ENCODE measurements around the gene CDRT4.

The CDRT4 gene

DNA sequence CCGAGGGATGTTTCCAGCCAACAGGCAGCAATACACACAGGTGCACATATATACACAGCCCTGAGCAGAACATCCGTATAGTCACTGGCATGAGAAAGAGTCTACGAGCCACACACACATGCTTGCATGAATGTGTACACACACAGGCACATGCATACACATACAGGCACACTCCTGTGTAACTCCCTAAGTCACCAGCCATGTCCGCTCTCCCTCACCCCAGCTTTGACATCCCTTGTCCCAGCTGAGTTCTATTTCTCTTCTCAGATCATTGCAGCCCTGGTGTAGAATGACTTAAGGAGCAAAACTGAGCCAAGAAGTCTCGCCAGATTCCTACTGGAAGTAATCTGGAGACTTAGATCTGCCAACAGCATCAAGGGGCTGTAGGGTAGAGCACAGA, 13.1 kb downstream of the CDRT4 start:
- no peaks in the 10 kb centered on the region for H3K27me3 ChIP-seq
- peaks cover 5 to 22% (median 11%) of the 10 kb centered on the region in 11 experiments; a peak in 20 of 22 replicates for H3K9me3 ChIP-seq (replicated peaks in 1 of 11)
- H3K9ac ChIP-seq: no peak overlapping the region
- no peaks in the 10 kb centered on the region for H3K36me3 ChIP-seq
- no peak overlapping the region for H3K27ac ChIP-seq
- H3K4me1 ChIP-seq: peaks cover 0 to 14% (median 9%) of the 10 kb centered on the region in 10 experiments; a peak in 12 of 20 replicates
- H4K20me1 ChIP-seq: no peaks in the 10 kb centered on the region
- no peak for TF ChIP-seq Cebpa-rat (IDR thresholded peaks at IDR 0.05)
- H3K4me2 ChIP-seq: no peak overlapping the region
- H3K4me3 ChIP-seq: no peak overlapping the region

DNA sequence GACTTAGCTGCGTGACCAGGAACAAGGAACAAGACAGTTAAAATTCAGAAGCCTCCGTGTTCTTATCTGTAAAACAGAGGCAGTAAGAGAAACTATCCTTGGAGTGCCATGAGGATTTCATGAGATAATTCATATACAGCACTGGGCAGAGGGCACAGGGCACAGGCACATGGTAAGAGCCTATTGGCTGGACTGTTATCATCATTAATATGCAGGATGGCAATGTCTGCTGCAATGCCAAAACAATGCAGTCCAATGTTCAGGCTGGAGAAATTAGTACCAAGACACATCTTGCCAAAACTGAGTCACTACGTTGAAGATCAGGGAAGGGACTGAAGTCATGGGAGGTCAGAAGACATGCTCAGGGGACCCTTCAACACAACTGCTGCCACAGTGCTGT, 13.6 kb downstream of the CDRT4 start:
- H3K4me3 ChIP-seq: no peak overlapping the region
- no peaks in the 10 kb centered on the region for H3K27me3 ChIP-seq
- no peak overlapping the region for H3K4me2 ChIP-seq

GRCh38 chr17:15453246-15453645, 14.2 kb downstream of the CDRT4 start:
- no peak overlapping the region for H3K27ac ChIP-seq
- no peak overlapping the region for H3K9ac ChIP-seq
- H3K4me2 ChIP-seq: no peak overlapping the region
- H3K4me3 ChIP-seq: no peak overlapping the region
- peaks cover 5 to 22% (median 11%) of the 10 kb centered on the region in 11 experiments; a peak in 20 of 22 replicates for H3K9me3 ChIP-seq (replicated peaks in 1 of 11)
- TF ChIP-seq Cebpa-rat (IDR thresholded peaks at IDR 0.05): no peak
- no peaks in the 10 kb centered on the region for H3K36me3 ChIP-seq
- H3K4me1 ChIP-seq: peaks cover 0 to 14% (median 9%) of the 10 kb centered on the region in 10 experiments; a peak in 12 of 20 replicates
- no peaks in the 10 kb centered on the region for H3K27me3 ChIP-seq
- no peaks in the 10 kb centered on the region for H4K20me1 ChIP-seq

More for the DNA sequence above, 13.6 kb downstream of the CDRT4 start:
- Histone ChIP-seq H3K9me3 (replicated peaks in 1 of 11) (peaks cover 5 to 22% (median 11%) of the 10 kb centered on the region in 11 experiments; a peak in 20 of 22 replicates), H3K9ac (no peak overlapping the region), H4K20me1 (no peaks in the 10 kb centered on the region), H3K36me3 (no peaks in the 10 kb centered on the region), H3K4me1 (peaks cover 0 to 14% (median 9%) of the 10 kb centered on the region in 10 experiments; a peak in 12 of 20 replicates), H3K27ac (no peak overlapping the region)
- no peak for TF ChIP-seq Cebpa-rat (IDR thresholded peaks at IDR 0.05)

DNA sequence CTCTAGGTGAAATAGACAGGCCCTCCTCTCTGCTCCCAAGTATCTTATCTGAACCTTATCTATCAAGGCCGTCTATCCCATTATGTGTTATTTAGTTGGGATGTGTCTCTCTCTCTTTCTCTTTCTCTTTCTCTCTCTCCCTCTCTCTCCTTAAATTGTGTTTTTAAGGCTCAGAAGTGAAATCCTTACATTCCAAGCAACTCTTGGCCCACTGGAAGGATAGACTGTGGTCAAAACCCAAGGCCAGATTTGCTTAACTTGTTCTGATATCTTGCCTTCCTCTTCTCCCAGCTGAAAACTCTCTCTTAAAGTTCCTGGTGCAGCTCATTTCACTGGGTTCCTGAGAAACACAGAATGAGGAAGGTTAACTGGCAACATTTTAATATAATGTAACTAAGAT, 14.7 kb downstream of the CDRT4 start:
- Histone ChIP-seq H3K27ac (no peak overlapping the region), H3K4me3 (no peak overlapping the region), H3K36me3 (no peaks in the 10 kb centered on the region), H3K9me3 (replicated peaks in 1 of 11) (peaks cover 5 to 22% (median 11%) of the 10 kb centered on the region in 11 experiments; a peak in 20 of 22 replicates), H3K9ac (no peak overlapping the region), H4K20me1 (no peaks in the 10 kb centered on the region), H3K4me1 (peaks cover 0 to 11% (median 8%) of the 10 kb centered on the region in 10 experiments; a peak in 12 of 20 replicates), H3K4me2 (no peak overlapping the region), H3K27me3 (no peaks in the 10 kb centered on the region)
- no peak for TF ChIP-seq Cebpa-rat (IDR thresholded peaks at IDR 0.05)

- TF ChIP-seq Cebpa-rat (IDR thresholded peaks at IDR 0.05): no peak
- H3K9ac ChIP-seq: no peak overlapping the region
- H3K36me3 ChIP-seq: no peaks in the 10 kb centered on the region
- peaks cover 0 to under 1% (median 0%) of the 10 kb centered on the region in 10 experiments; a peak in 3 of 20 replicates for H3K4me1 ChIP-seq
- H3K9me3 ChIP-seq (replicated peaks in 1 of 11): peaks cover 5 to 22% (median 11%) of the 10 kb centered on the region in 11 experiments; a peak in 20 of 22 replicates
- no peak overlapping the region for H3K27ac ChIP-seq
- no peak overlapping the region for H3K4me2 ChIP-seq
- no peaks in the 10 kb centered on the region for H4K20me1 ChIP-seq
- H3K4me3 ChIP-seq: no peak overlapping the region
- no peaks in the 10 kb centered on the region for H3K27me3 ChIP-seq
Observed at GRCh38 chr17:15451680-15452079, 15.7 kb downstream of the CDRT4 start.

- Histone ChIP-seq H3K27me3 (no peaks in the 10 kb centered on the region), H3K36me3 (no peaks in the 10 kb centered on the region), H3K4me2 (no peak overlapping the region), H4K20me1 (no peaks in the 10 kb centered on the region), H3K4me3 (no peak overlapping the region), H3K9ac (no peak overlapping the region), H3K4me1 (peaks cover 5 to 26% (median 21%) of the 10 kb centered on the region in 10 experiments; a peak in 16 of 20 replicates), H3K9me3 (replicated peaks in 1 of 11) (peaks cover 0 to 5% (median 0%) of the 10 kb centered on the region in 11 experiments; a peak in 2 of 22 replicates), H3K27ac (no peak overlapping the region)
- no peak for TF ChIP-seq Cebpa-rat (IDR thresholded peaks at IDR 0.05)
Observed at GRCh38 chr17:15448580-15448956, 18.9 kb downstream of the CDRT4 start.

GRCh38 chr17:15447928-15448579, 19.4 kb downstream of the CDRT4 start:
- Histone ChIP-seq H3K4me1 (peaks cover 5 to 31% (median 26%) of the 10 kb centered on the region in 10 experiments; a peak in 16 of 20 replicates), H3K27ac (no peak overlapping the region), H3K4me2 (no peak overlapping the region), H4K20me1 (no peaks in the 10 kb centered on the region), H3K4me3 (no peak overlapping the region), H3K9ac (no peak overlapping the region), H3K9me3 (replicated peaks in 1 of 11) (peaks cover 0 to 5% (median 0%) of the 10 kb centered on the region in 11 experiments; a peak in 2 of 22 replicates), H3K27me3 (no peaks in the 10 kb centered on the region), H3K36me3 (no peaks in the 10 kb centered on the region)
- TF ChIP-seq Cebpa-rat (IDR thresholded peaks at IDR 0.05): no peak

GRCh38 chr17:15446036-15446435, 21.4 kb downstream of the CDRT4 start:
- Histone ChIP-seq H4K20me1 (no peaks in the 10 kb centered on the region), H3K9ac (no peak overlapping the region)
- no peak for TF ChIP-seq Cebpa-rat (IDR thresholded peaks at IDR 0.05)

GRCh38 chr17:15444805-15445204, 22.6 kb downstream of the CDRT4 start:
- no peak for TF ChIP-seq Cebpa-rat (IDR thresholded peaks at IDR 0.05)
- Histone ChIP-seq H3K9me3 (replicated peaks in 1 of 11) (no peaks in the 10 kb centered on the region), H3K36me3 (no peaks in the 10 kb centered on the region), H4K20me1 (no peaks in the 10 kb centered on the region), H3K27ac (peak overlapping the region in 2 of 11 experiments; percentile 13 to 38; a peak in 1 of 22 replicates), H3K9ac (no peak overlapping the region), H3K4me2 (peak overlapping the region; percentile 4 to 77 (median 63); a peak in 19 of 22 replicates), H3K27me3 (no peaks in the 10 kb centered on the region), H3K4me1 (peaks cover 14 to 41% (median 31%) of the 10 kb centered on the region in 10 experiments), H3K4me3 (no peak overlapping the region)

More at GRCh38 chr17:15446036-15446435, 21.4 kb downstream of the CDRT4 start:
- Histone ChIP-seq H3K27me3 (no peaks in the 10 kb centered on the region), H3K36me3 (no peaks in the 10 kb centered on the region), H3K9me3 (replicated peaks in 1 of 11) (peaks cover 0 to 4% (median 0%) of the 10 kb centered on the region in 11 experiments; a peak in 1 of 22 replicates), H3K4me3 (no peak overlapping the region), H3K4me1 (peaks cover 5 to 38% (median 28%) of the 10 kb centered on the region in 10 experiments; a peak in 16 of 20 replicates), H3K4me2 (peak overlapping the region in 3 of 11 experiments; percentile 62 to 77 (median 64); a peak in 3 of 22 replicates), H3K27ac (no peak overlapping the region)

Data from BLaER1 treated with 17β-estradiol and CSF1 and Interleukin-3, amounts not matched to agents 10 nM and 100 nM (cell line).